Large intestine (tissue), 12 donors: ENCODE measurements around the gene ANKUB1. TPM values are rescaled to one million over a fixed set of nuclear protein-coding genes. Genes with fewer than 3 reads are reported as not detected.
"Not testable (repeated sequence)": the region's sequence is repeated elsewhere in the genome, so short reads cannot be mapped to it uniquely, and the experiment has no call there.

Experiments
- DNase-seq, 2 donors: peaks; one replicate each; pipeline versions ENCODE4 v3.0.0 to v3.0.0-alpha.2; 2013
- H3K27ac ChIP-seq: one replicate; pipeline ENCODE4 v1.5.1; 2013; ENCODE audit warnings: low read length
- H3K27me3 ChIP-seq: 2 replicates; pipeline ENCODE4 v1.6.1; 2013; ENCODE audit warnings: low read length; ENCODE audit not compliant: control insufficient read depth, insufficient read depth
- H3K36me3 ChIP-seq: 2 replicates; pipeline ENCODE4 v1.6.1; 2013; ENCODE audit warnings: low read length; ENCODE audit not compliant: control insufficient read depth, insufficient read depth
- H3K4me1 ChIP-seq: one replicate; pipeline ENCODE4 v1.6.1; 2013; ENCODE audit warnings: low read length; ENCODE audit not compliant: control insufficient read depth, insufficient read depth
- H3K4me3 ChIP-seq: one replicate; pipeline ENCODE4 v1.5.1; 2013; ENCODE audit warnings: low read length
- H3K9me3 ChIP-seq: one replicate; pipeline ENCODE4 v1.6.1; 2013; ENCODE audit warnings: mild to moderate bottlenecking, low read depth, low read length, moderate library complexity; ENCODE audit not compliant: control insufficient read depth
- WGBS: methylation state at CpG from one replicate; pipeline ENCODE4 v1.1.5; 2013; ENCODE audit warnings: low lambda C conversion rate; ENCODE audit not compliant: insufficient coverage; 5-methylcytosine and 5-hydroxymethylcytosine counted together
- long read RNA-seq, 11 donors: transcript quantifications; one replicate each; lab custom pipeline, GENCODE V29; 2026
- polyA plus RNA-seq: library from polyadenylated mRNA; unstranded; fragments of 120-200 nt; gene quantifications from one replicate; pipeline ENCODE4 v1.2.1, GENCODE V29; 2013

ANKUB1 gene, protein sequence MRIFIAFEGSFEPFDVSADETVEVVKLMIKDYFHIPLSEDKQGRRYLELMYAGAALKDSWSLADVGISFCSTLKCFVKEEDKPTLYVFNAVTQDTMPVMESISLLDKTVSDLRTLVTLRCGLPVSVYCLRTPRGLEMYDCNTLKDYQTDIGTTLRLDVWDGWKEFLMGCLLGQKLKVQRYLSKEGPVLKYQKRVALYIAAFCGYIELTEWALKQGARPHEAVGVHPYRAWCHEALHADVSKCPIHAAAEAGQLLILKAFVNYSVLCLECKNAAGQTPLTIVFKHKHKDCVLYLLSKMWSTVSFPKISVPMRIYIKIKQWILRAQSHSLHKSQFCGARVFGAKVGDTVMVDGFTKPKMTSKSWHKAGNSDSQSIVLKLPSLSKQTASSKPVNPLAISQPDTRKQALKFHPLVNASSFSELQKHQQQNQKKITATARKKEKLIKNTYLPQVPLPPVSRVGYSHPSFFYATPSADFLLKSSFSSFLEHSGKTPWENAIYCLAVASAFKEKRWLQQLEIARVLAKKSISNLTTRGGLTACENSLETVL
- polyA plus RNA-seq: 0.12 TPM
- long read RNA-seq, donor 1: 0 reads
- long read RNA-seq, donor 2: 0 reads
- long read RNA-seq, donor 3: 0 reads
- long read RNA-seq, donor 4: 0 reads
- long read RNA-seq, donor 5, partial matches to known transcripts: 0 of 14 reads
- long read RNA-seq, donor 5, other reads (novel, unspliced or antisense): 14 of 14 reads
- long read RNA-seq, donor 6: 0 reads
- long read RNA-seq, donor 7, partial matches to known transcripts: 0 of 14 reads
- long read RNA-seq, donor 7, other reads (novel, unspliced or antisense): 14 of 14 reads
- long read RNA-seq, donor 8, partial matches to known transcripts: 36 of 56 reads
- long read RNA-seq, donor 8, other reads (novel, unspliced or antisense): 20 of 56 reads
- long read RNA-seq, donor 9: 0 reads
- long read RNA-seq, donor 10, partial matches to known transcripts: 0 of 30 reads
- long read RNA-seq, donor 10, other reads (novel, unspliced or antisense): 30 of 30 reads
- long read RNA-seq, donor 11: 0 reads

DNA sequence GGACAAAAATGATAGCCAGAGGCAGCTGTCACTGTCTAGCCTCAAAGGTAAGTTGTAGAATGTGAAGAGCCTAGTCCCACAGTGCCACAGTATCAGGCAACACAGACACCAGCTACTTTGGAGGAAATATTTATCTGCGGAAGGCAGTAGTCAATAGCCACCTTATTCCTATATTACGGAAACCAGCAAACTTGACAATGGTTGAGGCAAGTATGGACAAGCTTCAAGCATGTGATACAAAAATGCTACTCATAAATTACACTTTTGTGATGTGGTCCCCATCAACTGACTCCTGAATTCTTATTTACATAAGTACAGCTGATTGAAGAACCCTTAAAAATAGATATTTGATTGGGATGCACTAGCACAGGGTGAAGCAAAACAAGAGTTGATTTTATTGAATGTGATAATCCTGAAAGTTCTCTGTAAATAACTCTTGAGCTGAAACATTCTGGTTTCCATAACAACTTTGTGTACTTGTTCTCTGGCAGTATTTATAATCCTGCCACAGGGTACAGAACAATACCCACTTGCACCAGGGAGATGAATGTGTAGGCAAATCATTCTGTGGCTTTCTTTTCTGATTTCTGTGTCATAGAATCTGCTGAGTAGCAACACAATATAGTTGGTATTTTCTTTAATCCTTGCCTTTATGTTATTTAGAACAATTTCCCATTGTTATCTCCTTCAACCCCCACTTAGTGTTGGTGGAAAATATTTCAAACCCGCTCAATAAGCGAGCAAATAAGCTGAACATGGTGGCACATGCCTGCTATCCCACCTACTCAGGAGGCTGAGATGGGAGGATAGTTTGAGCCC, at the start of gene ANKUB1:
Gene ANKUB1, minus strand, starts transcription at position 103 of the 819 bp plus-strand sequence. CDS start 188 bp downstream, outside the sequence.
- no CpG with 5 or more reads among the region's 4 CpGs for WGBS
- no peaks in the 10 kb centered on the region for H3K36me3 ChIP-seq

GRCh38 chr3:149839896-149840295, 47.5 kb upstream of the ANKUB1 start:
- Histone ChIP-seq H3K36me3 (peaks cover 6% of the 10 kb centered on the region), H3K27me3 (no peaks in the 10 kb centered on the region), H3K27ac (no peak overlapping the region), H3K9me3 (peaks cover 10% of the 10 kb centered on the region), H3K4me3 (no peak overlapping the region), H3K4me1 (peaks cover 10% of the 10 kb centered on the region)
- no peak for DNase-seq
- WGBS: 100% methylated on average over 1 of the region's 3 CpGs

More for the DNA sequence above, at the start of gene ANKUB1:
- Histone ChIP-seq H3K9me3 (no peaks in the 10 kb centered on the region), H3K4me3 (no peak within 1 kb of the TSS), H3K4me1 (no peaks in the 10 kb centered on the region), H3K27me3 (peaks cover 3% of the 10 kb centered on the region), H3K27ac (no peak within 1 kb of the TSS)
- DNase-seq: no peak

GRCh38 chr3:149839469-149839868, 47.1 kb upstream of the ANKUB1 start:
- H3K4me3 ChIP-seq, DNase-seq: not testable (repeated sequence)
- WGBS: 100% methylated on average over 1 of the region's 3 CpGs

DNA sequence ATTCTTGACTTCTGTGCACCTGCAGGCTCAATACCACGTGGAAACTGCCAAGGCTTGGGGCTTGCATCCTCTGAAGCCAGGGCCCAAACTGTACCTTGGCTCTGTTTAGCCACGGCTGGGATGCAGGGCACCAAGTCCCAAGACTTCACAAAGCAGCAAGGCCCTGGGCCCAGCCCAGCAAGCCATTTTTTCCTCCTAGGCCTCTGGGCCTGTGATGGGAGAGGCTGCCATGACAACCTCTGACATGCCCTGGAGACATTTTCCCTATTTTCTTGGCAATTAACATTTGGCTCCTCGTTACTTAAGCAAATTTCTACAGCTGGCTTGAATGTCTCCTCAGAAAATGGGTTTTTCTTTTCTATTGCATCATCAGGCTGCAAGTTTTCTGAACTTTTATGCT, 46.1 kb upstream of the ANKUB1 start:
- H3K4me1 ChIP-seq, DNase-seq, H3K27me3 ChIP-seq, H3K27ac ChIP-seq, H3K4me3 ChIP-seq, H3K36me3 ChIP-seq: not testable (repeated sequence)
- WGBS: no CpG with 5 or more reads among the region's 3 CpGs
- H3K9me3 ChIP-seq: peaks cover 21% of the 10 kb centered on the region

More at GRCh38 chr3:149839469-149839868, 47.1 kb upstream of the ANKUB1 start:
- peaks cover 13% of the 10 kb centered on the region for H3K9me3 ChIP-seq
- not testable (repeated sequence) for H3K36me3 ChIP-seq, H3K27ac ChIP-seq, H3K27me3 ChIP-seq
- peaks cover 10% of the 10 kb centered on the region for H3K4me1 ChIP-seq

- no CpG with 5 or more reads among the region's 2 CpGs for WGBS
- no peak for DNase-seq
- Histone ChIP-seq H3K4me3 (no peak overlapping the region), H3K9me3 (peaks cover 54% of the 10 kb centered on the region), H3K27ac (no peak overlapping the region), H3K4me1 (no peaks in the 10 kb centered on the region), H3K36me3 (peaks cover 3% of the 10 kb centered on the region), H3K27me3 (no peaks in the 10 kb centered on the region)
Observed at GRCh38 chr3:149833241-149833640, 40.9 kb upstream of the ANKUB1 start.

- WGBS: 100% methylated on average over 1 of the region's 1 CpG
- peaks cover 54% of the 10 kb centered on the region for H3K9me3 ChIP-seq
- DNase-seq: no peak
- H3K4me3 ChIP-seq: no peak overlapping the region
- no peaks in the 10 kb centered on the region for H3K4me1 ChIP-seq
- H3K27ac ChIP-seq: no peak overlapping the region
- H3K27me3 ChIP-seq: no peaks in the 10 kb centered on the region
- H3K36me3 ChIP-seq: no peaks in the 10 kb centered on the region
Observed at GRCh38 chr3:149832086-149832485, 39.7 kb upstream of the ANKUB1 start.

GRCh38 chr3:149831321-149831720, 39.0 kb upstream of the ANKUB1 start:
- WGBS: no CpG with 5 or more reads among the region's 4 CpGs
- H3K9me3 ChIP-seq: peaks cover 51% of the 10 kb centered on the region
- DNase-seq: no peak
- no peak overlapping the region for H3K4me3 ChIP-seq
- H3K27me3 ChIP-seq: no peaks in the 10 kb centered on the region
- no peaks in the 10 kb centered on the region for H3K4me1 ChIP-seq
- H3K27ac ChIP-seq: no peak overlapping the region
- no peaks in the 10 kb centered on the region for H3K36me3 ChIP-seq

DNA sequence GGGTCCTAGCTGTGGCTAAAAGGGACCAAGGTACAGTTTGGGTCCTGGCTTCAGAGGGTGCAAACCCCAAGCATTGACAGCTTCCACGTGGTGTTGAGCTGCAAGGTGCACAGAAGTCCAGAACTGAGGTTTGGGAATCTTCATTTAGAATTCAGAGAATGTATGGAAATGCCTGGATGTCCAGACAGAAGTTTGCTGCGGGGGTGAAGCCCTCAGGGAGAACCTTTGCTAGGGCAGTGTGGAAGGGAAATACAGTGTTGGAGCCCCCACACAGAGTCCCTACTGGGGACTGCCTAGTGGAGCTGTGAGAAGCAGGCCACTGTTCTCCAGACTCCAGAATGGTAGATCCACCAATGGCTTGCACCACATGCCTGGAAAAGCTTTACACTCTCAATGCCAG, 38.5 kb upstream of the ANKUB1 start:
- no peak for DNase-seq
- Histone ChIP-seq H3K27me3 (no peaks in the 10 kb centered on the region), H3K4me1 (no peaks in the 10 kb centered on the region), H3K4me3 (no peak overlapping the region), H3K9me3 (peaks cover 48% of the 10 kb centered on the region), H3K27ac (no peak overlapping the region), H3K36me3 (no peaks in the 10 kb centered on the region)
- WGBS: no CpG with 5 or more reads among the region's 2 CpGs

DNA sequence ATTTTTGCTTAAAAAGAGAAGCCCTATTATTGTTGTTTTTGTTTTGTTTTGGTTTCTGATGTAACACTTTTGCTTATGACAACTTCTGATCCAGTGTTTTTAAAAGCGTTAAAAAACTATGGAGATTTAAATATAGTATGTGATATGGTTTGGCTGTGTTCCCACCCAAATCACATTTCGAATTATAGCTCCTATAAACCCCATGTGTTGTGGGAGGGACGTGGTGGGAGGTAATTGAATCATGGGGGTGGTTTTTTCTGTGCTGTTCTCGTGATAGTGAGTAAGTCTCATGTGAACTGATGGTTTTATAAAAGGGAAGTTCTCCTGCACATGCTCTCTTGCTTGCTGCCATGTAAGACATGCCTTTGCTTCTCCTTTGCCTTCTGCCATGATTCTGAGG, 37.3 kb upstream of the ANKUB1 start:
- H3K36me3 ChIP-seq, H3K4me1 ChIP-seq, H3K4me3 ChIP-seq, DNase-seq, H3K27ac ChIP-seq, H3K27me3 ChIP-seq: not testable (repeated sequence)
- WGBS: no CpG with 5 or more reads among the region's 4 CpGs
- peaks cover 43% of the 10 kb centered on the region for H3K9me3 ChIP-seq
